ENCODE data around the gene ERG.
A peak's percentile ranks its signal among the peaks of the same experiment; 100 is the strongest.

ERG gene

DNA sequence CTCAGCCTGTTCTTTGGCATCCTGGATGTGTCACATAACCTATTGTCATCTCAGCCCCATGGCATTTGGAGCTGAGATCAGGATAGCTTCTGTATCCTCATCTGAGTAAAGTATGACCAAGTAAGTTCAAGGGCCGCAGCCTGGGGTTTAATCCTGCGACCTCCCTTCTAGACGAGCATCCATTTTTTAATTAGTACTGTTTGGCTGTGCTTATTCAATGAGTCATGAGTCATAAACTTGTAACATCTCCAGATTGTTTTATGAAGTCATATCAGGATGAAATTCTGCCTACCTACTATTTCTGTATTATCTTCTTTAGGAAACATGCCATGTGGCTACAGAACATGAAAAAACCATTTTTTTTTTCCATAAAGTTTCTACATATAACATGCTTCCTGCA lies 119.1 kb downstream of the ERG start:
- no peak overlapping the region for H3K4me3 ChIP-seq (ENCODE audit: low read depth, low read length)
- DNase-seq (ENCODE audit: low read depth): no peak
- TF ChIP-seq, protein P1, sequence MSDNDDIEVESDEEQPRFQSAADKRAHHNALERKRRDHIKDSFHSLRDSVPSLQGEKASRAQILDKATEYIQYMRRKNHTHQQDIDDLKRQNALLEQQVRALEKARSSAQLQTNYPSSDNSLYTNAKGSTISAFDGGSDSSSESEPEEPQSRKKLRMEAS (IDR thresholded peaks at IDR 0.05; ENCODE audit: low read depth, low read length): no peak
- TF ChIP-seq POLR2A (IDR thresholded peaks at IDR 0.05; ENCODE audit: extremely low read depth, insufficient read length) (no peak), MYC (IDR thresholded peaks at IDR 0.05; ENCODE audit: low read depth, low read length) (no peak)
- TF ChIP-seq, protein P2, sequence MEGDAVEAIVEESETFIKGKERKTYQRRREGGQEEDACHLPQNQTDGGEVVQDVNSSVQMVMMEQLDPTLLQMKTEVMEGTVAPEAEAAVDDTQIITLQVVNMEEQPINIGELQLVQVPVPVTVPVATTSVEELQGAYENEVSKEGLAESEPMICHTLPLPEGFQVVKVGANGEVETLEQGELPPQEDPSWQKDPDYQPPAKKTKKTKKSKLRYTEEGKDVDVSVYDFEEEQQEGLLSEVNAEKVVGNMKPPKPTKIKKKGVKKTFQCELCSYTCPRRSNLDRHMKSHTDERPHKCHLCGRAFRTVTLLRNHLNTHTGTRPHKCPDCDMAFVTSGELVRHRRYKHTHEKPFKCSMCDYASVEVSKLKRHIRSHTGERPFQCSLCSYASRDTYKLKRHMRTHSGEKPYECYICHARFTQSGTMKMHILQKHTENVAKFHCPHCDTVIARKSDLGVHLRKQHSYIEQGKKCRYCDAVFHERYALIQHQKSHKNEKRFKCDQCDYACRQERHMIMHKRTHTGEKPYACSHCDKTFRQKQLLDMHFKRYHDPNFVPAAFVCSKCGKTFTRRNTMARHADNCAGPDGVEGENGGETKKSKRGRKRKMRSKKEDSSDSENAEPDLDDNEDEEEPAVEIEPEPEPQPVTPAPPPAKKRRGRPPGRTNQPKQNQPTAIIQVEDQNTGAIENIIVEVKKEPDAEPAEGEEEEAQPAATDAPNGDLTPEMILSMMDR (IDR thresholded peaks at IDR 0.05; ENCODE audit: low read depth, low read length): no peak

DNA sequence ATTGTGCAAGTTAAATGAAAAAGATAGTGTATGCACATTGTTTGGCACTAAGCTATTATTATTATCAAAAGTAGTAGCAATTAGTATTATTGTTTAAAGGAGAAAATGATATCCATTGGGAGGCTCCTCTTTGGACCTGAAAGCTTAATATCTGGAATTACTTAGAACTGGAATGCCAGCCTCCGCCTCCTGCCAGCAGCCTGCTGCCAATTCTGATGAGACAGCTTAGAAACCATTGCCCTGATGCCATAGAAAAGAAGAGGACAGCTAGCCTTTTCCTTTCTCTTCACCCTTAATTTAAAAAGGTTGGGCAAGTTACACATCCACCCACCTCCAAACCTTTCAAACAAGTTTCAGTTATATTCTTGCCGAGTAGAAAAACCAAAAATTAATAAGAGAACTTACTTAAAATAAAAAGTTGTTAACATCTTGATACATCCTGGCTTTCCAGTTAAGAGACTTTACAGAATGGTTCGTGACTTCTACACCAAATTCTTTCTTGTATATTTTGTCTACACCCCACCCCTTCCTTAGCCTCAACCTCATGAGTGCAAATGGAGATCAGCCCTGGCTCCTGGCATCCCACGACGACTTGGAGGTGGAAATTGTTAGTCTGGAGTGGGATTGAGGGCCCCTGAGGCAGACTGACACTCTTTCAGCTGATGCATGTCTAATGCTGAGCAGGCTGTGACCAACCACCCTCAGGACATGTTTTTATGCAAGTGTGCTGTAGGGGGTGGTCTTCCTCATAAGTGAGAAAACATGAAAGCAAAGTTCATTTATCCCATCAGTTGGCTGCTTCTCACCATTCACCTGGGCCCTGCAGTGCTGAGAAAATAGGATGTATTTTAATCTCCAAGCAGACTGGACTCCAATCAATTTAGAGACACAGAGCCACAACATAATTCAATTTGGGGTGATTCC lies 120.8 kb downstream of the ERG start:
- no peak overlapping the region for H3K4me3 ChIP-seq (ENCODE audit: low read depth, low read length)

DNA sequence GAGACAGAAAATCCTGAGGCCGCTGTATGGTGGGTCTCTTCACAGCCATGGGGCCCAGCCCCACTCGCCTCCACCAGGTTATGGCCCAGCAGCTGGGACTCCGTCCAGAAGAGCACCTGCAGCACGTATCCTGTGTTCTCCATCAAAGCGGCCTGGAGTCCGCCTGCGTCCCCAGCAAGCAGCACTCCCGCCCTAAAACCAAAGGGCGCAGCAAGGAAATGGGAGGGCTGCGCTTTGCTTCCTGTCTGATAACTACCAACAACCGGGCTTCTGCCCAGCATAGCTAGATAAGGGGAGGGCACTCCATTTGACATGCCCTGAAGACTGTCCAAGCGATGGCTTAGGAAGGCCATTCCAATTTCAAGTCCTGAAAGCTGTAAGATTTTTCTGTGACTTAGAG lies 121.6 kb downstream of the ERG start:
- no peak for DNase-seq (ENCODE audit: low read depth)
- TF ChIP-seq, protein P1 (IDR thresholded peaks at IDR 0.05; ENCODE audit: low read depth, low read length): no peak
- TF ChIP-seq POLR2A (IDR thresholded peaks at IDR 0.05; ENCODE audit: extremely low read depth, insufficient read length) (no peak), MYC (IDR thresholded peaks at IDR 0.05; ENCODE audit: low read depth, low read length) (no peak)
- TF ChIP-seq, protein P2 (IDR thresholded peaks at IDR 0.05; ENCODE audit: low read depth, low read length): no peak
- H3K4me3 ChIP-seq (ENCODE audit: low read depth, low read length): no peak overlapping the region

More for the DNA sequence above, 120.8 kb downstream of the ERG start:
- TF ChIP-seq POLR2A (IDR thresholded peaks at IDR 0.05; ENCODE audit: extremely low read depth, insufficient read length) (no peak), MYC (IDR thresholded peaks at IDR 0.05; ENCODE audit: low read depth, low read length) (no peak)
- TF ChIP-seq, protein P1 (IDR thresholded peaks at IDR 0.05; ENCODE audit: low read depth, low read length): no peak
- TF ChIP-seq, protein P2 (IDR thresholded peaks at IDR 0.05; ENCODE audit: low read depth, low read length): no peak
- DNase-seq (ENCODE audit: low read depth): peak; percentile 42

DNA sequence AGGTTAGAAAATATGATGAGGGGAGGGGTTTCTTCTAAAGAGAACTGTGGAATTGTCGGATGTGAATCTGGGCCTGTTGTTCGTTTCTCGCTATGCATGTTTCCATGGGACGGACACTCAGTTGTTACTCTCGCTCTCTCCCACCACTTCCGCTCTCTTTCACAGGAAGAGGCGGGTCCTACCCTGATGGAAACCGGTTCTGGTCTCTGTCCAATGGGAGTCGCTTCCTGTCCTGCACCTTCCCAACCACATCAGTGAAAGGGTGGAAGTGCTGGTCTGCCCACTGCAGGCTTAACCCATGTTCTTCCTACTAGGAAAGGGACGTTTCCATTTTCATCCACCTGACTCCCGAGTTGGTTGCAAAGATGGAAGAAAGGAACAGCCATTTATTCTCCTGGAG lies 122.0 kb downstream of the ERG start:
- no peak overlapping the region for H3K4me3 ChIP-seq (ENCODE audit: low read depth, low read length)
- DNase-seq (ENCODE audit: low read depth): no peak
- TF ChIP-seq, protein P2 (IDR thresholded peaks at IDR 0.05; ENCODE audit: low read depth, low read length): no peak

DNA sequence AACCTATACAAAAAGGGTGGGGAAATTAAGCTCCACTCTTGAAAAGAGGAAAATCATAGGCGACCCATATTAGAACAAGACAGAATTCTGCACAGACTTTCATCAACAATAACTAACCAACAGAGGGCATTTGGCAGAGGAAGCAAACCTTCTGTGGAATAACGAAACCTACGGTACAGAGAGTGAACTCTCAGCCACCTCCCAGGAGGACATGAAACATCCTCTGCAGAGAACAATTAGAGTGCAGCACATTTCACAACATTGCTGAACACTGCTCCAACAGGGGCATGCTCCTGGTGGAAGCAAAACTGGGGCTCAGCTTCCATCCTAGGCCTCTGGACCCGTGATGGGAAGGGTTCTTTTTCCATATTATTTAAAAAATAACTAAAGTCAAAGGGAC lies 130.6 kb downstream of the ERG start:
- TF ChIP-seq, protein P1 (IDR thresholded peaks at IDR 0.05; ENCODE audit: low read depth, low read length): no peak
- TF ChIP-seq MYC (IDR thresholded peaks at IDR 0.05; ENCODE audit: low read depth, low read length) (no peak), POLR2A (IDR thresholded peaks at IDR 0.05; ENCODE audit: extremely low read depth, insufficient read length) (no peak)
- TF ChIP-seq, protein P2 (IDR thresholded peaks at IDR 0.05; ENCODE audit: low read depth, low read length): no peak
- DNase-seq (ENCODE audit: low read depth): no peak
- H3K4me3 ChIP-seq (ENCODE audit: low read depth, low read length): no peak overlapping the region
